Mesendoderm (in vitro differentiated cells): ENCODE data around the gene NFIC.

Experiments
- DNase-seq: peaks from one replicate; pipeline ENCODE4 v3.0.0; 2013
- H2AK5ac ChIP-seq: 2 replicates; pipeline ENCODE4 v1.6.1; 2013; ENCODE audit warnings: low read length, inconsistent platforms
- H2BK120ac ChIP-seq: 2 replicates; pipeline ENCODE4 v1.6.1; 2013; ENCODE audit warnings: low read depth, mild to moderate bottlenecking, low read length, moderate library complexity, mixed read lengths
- H2BK15ac ChIP-seq: replicated peaks from 2 replicates; pipeline ENCODE4 v1.6.1; 2013; ENCODE audit warnings: low read depth, mild to moderate bottlenecking, moderate library complexity
- H2BK5ac ChIP-seq: 2 replicates; pipeline ENCODE4 v1.6.1; 2013; ENCODE audit warnings: low read length, inconsistent platforms
- H3K18ac ChIP-seq: 2 replicates; pipeline ENCODE4 v1.6.1; 2013; ENCODE audit warnings: mild to moderate bottlenecking, low read length, mixed read lengths
- H3K23ac ChIP-seq: one replicate; pipeline ENCODE4 v1.6.1; 2013; ENCODE audit warnings: low read length
- H3K27ac ChIP-seq: 2 replicates; pipeline ENCODE4 v1.5.1; 2013; ENCODE audit warnings: low read depth, mild to moderate bottlenecking, inconsistent platforms, low read length, moderate library complexity
- H3K27me3 ChIP-seq: 2 replicates; pipeline ENCODE4 v1.6.1; 2013; ENCODE audit warnings: low read length, control low read depth, mild to moderate bottlenecking, inconsistent platforms; ENCODE audit not compliant: insufficient read depth, poor library complexity
- H3K36me3 ChIP-seq: 2 replicates; pipeline ENCODE4 v1.6.1; 2013; ENCODE audit warnings: low read length, inconsistent platforms; ENCODE audit not compliant: control insufficient read depth, insufficient read depth
- H3K4ac ChIP-seq: one replicate; pipeline ENCODE4 v1.6.1; 2013; ENCODE audit warnings: low read depth, mild to moderate bottlenecking, low read length, moderate library complexity
- H3K4me1 ChIP-seq: 2 replicates; pipeline ENCODE4 v1.6.1; 2013; ENCODE audit warnings: low read depth, low read length, inconsistent platforms; ENCODE audit not compliant: control insufficient read depth
- H3K4me2 ChIP-seq: 2 replicates; pipeline ENCODE4 v1.6.1; 2013; ENCODE audit warnings: low read length
- H3K4me3 ChIP-seq: 2 replicates; pipeline ENCODE4 v1.5.1; 2013; ENCODE audit warnings: mild to moderate bottlenecking, low read length
- H3K56ac ChIP-seq: one replicate; pipeline ENCODE4 v1.6.1; 2013; ENCODE audit warnings: low read length
- H3K79me1 ChIP-seq: 2 replicates; pipeline ENCODE4 v1.6.1; 2013; ENCODE audit warnings: low read length, inconsistent platforms
- H3K79me2 ChIP-seq: 2 replicates; pipeline ENCODE4 v1.6.1; 2013; ENCODE audit warnings: mild to moderate bottlenecking, low read length; ENCODE audit not compliant: control insufficient read depth, insufficient read depth
- H3K9ac ChIP-seq: 2 replicates; pipeline ENCODE4 v1.6.1; 2013; ENCODE audit warnings: low read length, inconsistent platforms
- H4K5ac ChIP-seq: one replicate; pipeline ENCODE4 v1.6.1; 2013; ENCODE audit warnings: low read length
- H4K8ac ChIP-seq: one replicate; pipeline ENCODE4 v1.6.1; 2013; ENCODE audit warnings: low read depth, mild to moderate bottlenecking, control low read depth, low read length, moderate library complexity
- WGBS: extraction: QIAGEN DNeasy Blood & Tissue Kit; methylation state at CpG from one replicate; pipeline ENCODE4 v1.1.7; 2013; ENCODE audit warnings: low lambda C conversion rate, missing lambda C conversion rate; ENCODE audit not compliant: insufficient coverage; ENCODE audit errors: extremely low coverage; 5-methylcytosine and 5-hydroxymethylcytosine counted together

NFIC gene

GRCh38 chr19:3411636-3412035, 45.3 kb downstream of the NFIC start:
- no peaks in the 10 kb centered on the region for H3K27me3 ChIP-seq
- H2BK5ac ChIP-seq: no peak overlapping the region
- H3K18ac ChIP-seq: no peak overlapping the region
- no peak overlapping the region for H2BK15ac ChIP-seq
- H3K4ac ChIP-seq: no peak overlapping the region
- no peaks in the 10 kb centered on the region for H3K79me2 ChIP-seq
- no peak overlapping the region for H3K23ac ChIP-seq
- no peak overlapping the region for H3K56ac ChIP-seq
- H4K5ac ChIP-seq: no peak overlapping the region
- H3K36me3 ChIP-seq: no peaks in the 10 kb centered on the region
- DNase-seq: no peak
- H3K4me2 ChIP-seq: no peak overlapping the region
- no peak overlapping the region for H3K9ac ChIP-seq
- no peaks in the 10 kb centered on the region for H3K79me1 ChIP-seq
- no peak overlapping the region for H4K8ac ChIP-seq
- H3K4me3 ChIP-seq: no peak overlapping the region
- no peaks in the 10 kb centered on the region for H3K4me1 ChIP-seq
- no CpG with 5 or more reads among the region's 13 CpGs for WGBS
- H3K27ac ChIP-seq: no peak overlapping the region
- no peak overlapping the region for H2AK5ac ChIP-seq
- no peak overlapping the region for H2BK120ac ChIP-seq

GRCh38 chr19:3412066-3412465, 45.7 kb downstream of the NFIC start:
- H4K8ac ChIP-seq: no peak overlapping the region
- no CpG with 5 or more reads among the region's 4 CpGs for WGBS

GRCh38 chr19:3413796-3414327, 47.5 kb downstream of the NFIC start:
- no peak overlapping the region for H4K8ac ChIP-seq
- no peak overlapping the region for H3K18ac ChIP-seq
- H2AK5ac ChIP-seq: no peak overlapping the region
- no peaks in the 10 kb centered on the region for H3K36me3 ChIP-seq
- H4K5ac ChIP-seq: no peak overlapping the region
- no peak overlapping the region for H2BK15ac ChIP-seq
- H3K9ac ChIP-seq: no peak overlapping the region
- no peak overlapping the region for H3K27ac ChIP-seq
- no peak overlapping the region for H3K4ac ChIP-seq
- H3K79me1 ChIP-seq: no peaks in the 10 kb centered on the region
- no peak overlapping the region for H3K23ac ChIP-seq
- H3K4me2 ChIP-seq: no peak overlapping the region
- no peak overlapping the region for H2BK120ac ChIP-seq
- no peak overlapping the region for H3K4me3 ChIP-seq
- no peaks in the 10 kb centered on the region for H3K4me1 ChIP-seq
- DNase-seq: no peak
- no CpG with 5 or more reads among the region's 13 CpGs for WGBS
- H3K27me3 ChIP-seq: no peaks in the 10 kb centered on the region
- H3K79me2 ChIP-seq: no peaks in the 10 kb centered on the region
- no peak overlapping the region for H2BK5ac ChIP-seq
- no peak overlapping the region for H3K56ac ChIP-seq

More at GRCh38 chr19:3412066-3412465, 45.7 kb downstream of the NFIC start:
- no peak overlapping the region for H2BK120ac ChIP-seq
- DNase-seq: no peak
- no peak overlapping the region for H2AK5ac ChIP-seq
- H3K4me3 ChIP-seq: no peak overlapping the region
- H2BK15ac ChIP-seq: no peak overlapping the region
- no peak overlapping the region for H3K27ac ChIP-seq
- no peak overlapping the region for H2BK5ac ChIP-seq
- H3K4ac ChIP-seq: no peak overlapping the region
- H3K18ac ChIP-seq: no peak overlapping the region
- H3K4me1 ChIP-seq: no peaks in the 10 kb centered on the region
- no peak overlapping the region for H3K4me2 ChIP-seq
- no peaks in the 10 kb centered on the region for H3K79me1 ChIP-seq
- H3K36me3 ChIP-seq: no peaks in the 10 kb centered on the region
- no peak overlapping the region for H4K5ac ChIP-seq
- H3K23ac ChIP-seq: no peak overlapping the region
- no peaks in the 10 kb centered on the region for H3K79me2 ChIP-seq
- no peak overlapping the region for H3K9ac ChIP-seq
- no peaks in the 10 kb centered on the region for H3K27me3 ChIP-seq
- no peak overlapping the region for H3K56ac ChIP-seq

GRCh38 chr19:3415695-3416094, 49.3 kb downstream of the NFIC start:
- H4K8ac ChIP-seq: no peak overlapping the region
- no peak overlapping the region for H3K4me2 ChIP-seq
- H3K4me1 ChIP-seq: no peaks in the 10 kb centered on the region
- H2AK5ac ChIP-seq: no peak overlapping the region
- no peaks in the 10 kb centered on the region for H3K36me3 ChIP-seq
- H2BK5ac ChIP-seq: no peak overlapping the region
- H3K18ac ChIP-seq: no peak overlapping the region
- H3K56ac ChIP-seq: no peak overlapping the region
- H3K27me3 ChIP-seq: no peaks in the 10 kb centered on the region
- no peaks in the 10 kb centered on the region for H3K79me1 ChIP-seq
- no peak for DNase-seq
- no peaks in the 10 kb centered on the region for H3K79me2 ChIP-seq
- H2BK15ac ChIP-seq: no peak overlapping the region
- H3K4me3 ChIP-seq: no peak overlapping the region
- H4K5ac ChIP-seq: no peak overlapping the region
- no peak overlapping the region for H3K4ac ChIP-seq
- no peak overlapping the region for H2BK120ac ChIP-seq
- no CpG with 5 or more reads among the region's 5 CpGs for WGBS
- H3K27ac ChIP-seq: no peak overlapping the region
- no peak overlapping the region for H3K23ac ChIP-seq
- no peak overlapping the region for H3K9ac ChIP-seq

- Histone ChIP-seq H3K9ac (no peak overlapping the region), H3K23ac (no peak overlapping the region), H3K79me1 (no peaks in the 10 kb centered on the region), H4K8ac (no peak overlapping the region), H2BK15ac (no peak overlapping the region), H3K27me3 (no peaks in the 10 kb centered on the region), H3K18ac (no peak overlapping the region), H3K27ac (no peak overlapping the region), H4K5ac (no peak overlapping the region), H3K4me3 (no peak overlapping the region), H3K4me1 (no peaks in the 10 kb centered on the region), H3K4me2 (no peak overlapping the region), H2AK5ac (no peak overlapping the region), H3K79me2 (no peaks in the 10 kb centered on the region), H3K56ac (no peak overlapping the region), H3K36me3 (no peaks in the 10 kb centered on the region), H3K4ac (no peak overlapping the region), H2BK5ac (no peak overlapping the region), H2BK120ac (no peak overlapping the region)
- WGBS: no CpG with 5 or more reads among the region's 11 CpGs
- DNase-seq: no peak
Measured at GRCh38 chr19:3420244-3420755, 53.9 kb downstream of the NFIC start.
